ENCODE results near the gene GDPD3. TPM values are rescaled to one million over a fixed set of nuclear protein-coding genes. Genes with fewer than 3 reads are reported as not detected.

GDPD3 gene
- total and polyA plus RNA-seq, 2 of the 13 experiments (the other 11 are each of a cell fraction or from before 2014, with no cell fraction given), result 18.7 to 20.6 TPM

DNA sequence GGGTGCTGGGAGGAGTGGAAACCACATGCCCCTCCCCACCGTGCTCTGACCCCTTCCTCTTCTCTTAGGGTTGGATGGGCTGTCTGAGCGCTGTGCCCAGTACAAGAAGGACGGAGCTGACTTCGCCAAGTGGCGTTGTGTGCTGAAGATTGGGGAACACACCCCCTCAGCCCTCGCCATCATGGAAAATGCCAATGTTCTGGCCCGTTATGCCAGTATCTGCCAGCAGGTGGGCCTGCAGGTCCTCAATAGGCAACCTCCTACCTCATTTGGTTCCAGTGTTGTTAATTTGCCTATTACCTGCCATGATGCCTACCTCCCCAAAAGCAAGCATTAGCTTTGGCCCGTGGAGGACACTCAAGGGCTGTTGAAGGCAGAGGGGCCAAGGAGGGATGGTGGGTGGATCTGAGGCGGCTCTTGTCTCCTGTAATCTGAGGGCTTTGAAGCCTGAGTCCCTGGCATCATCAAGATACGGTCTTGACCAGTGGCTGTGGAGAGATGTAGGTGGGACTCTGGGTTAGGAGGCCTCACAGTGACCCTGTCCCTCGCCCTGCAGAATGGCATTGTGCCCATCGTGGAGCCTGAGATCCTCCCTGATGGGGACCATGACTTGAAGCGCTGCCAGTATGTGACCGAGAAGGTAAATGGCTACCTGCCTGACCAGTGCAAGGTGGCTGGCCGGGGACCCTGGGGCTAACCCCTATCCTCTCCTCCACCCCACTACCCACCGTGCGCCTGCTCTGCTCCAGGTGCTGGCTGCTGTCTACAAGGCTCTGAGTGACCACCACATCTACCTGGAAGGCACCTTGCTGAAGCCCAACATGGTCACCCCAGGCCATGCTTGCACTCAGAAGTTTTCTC, 44.4 kb downstream of the GDPD3 start (continued):
- no peak for TF ChIP-seq MAZ (IDR thresholded peaks at IDR 0.05; ENCODE audit: borderline replicate concordance, low read depth, low read length)
- no peak for TF ChIP-seq MAZ (CRISPR knock-in tag; IDR thresholded peaks at IDR 0.05; ENCODE audit: low read depth)
- no peak for TF ChIP-seq SSRP1 (CRISPR knock-in tag; IDR thresholded peaks at IDR 0.05)
- TF ChIP-seq, protein P1, sequence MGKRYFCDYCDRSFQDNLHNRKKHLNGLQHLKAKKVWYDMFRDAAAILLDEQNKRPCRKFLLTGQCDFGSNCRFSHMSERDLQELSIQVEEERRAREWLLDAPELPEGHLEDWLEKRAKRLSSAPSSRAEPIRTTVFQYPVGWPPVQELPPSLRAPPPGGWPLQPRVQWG (CRISPR knock-in tag; IDR thresholded peaks at IDR 0.05; ENCODE audit: borderline replicate concordance, low read depth), result peak; percentile 91; the same call in 1 of the 2 replicates
- TF ChIP-seq ASH2L (IDR thresholded peaks at IDR 0.05; ENCODE audit: insufficient read length, low read depth, low read length), result no peak
- no peak for TF ChIP-seq FOXA3 (CRISPR knock-in tag; IDR thresholded peaks at IDR 0.05)
- TF ChIP-seq, protein P2, sequence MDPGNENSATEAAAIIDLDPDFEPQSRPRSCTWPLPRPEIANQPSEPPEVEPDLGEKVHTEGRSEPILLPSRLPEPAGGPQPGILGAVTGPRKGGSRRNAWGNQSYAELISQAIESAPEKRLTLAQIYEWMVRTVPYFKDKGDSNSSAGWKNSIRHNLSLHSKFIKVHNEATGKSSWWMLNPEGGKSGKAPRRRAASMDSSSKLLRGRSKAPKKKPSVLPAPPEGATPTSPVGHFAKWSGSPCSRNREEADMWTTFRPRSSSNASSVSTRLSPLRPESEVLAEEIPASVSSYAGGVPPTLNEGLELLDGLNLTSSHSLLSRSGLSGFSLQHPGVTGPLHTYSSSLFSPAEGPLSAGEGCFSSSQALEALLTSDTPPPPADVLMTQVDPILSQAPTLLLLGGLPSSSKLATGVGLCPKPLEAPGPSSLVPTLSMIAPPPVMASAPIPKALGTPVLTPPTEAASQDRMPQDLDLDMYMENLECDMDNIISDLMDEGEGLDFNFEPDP (CRISPR knock-in tag; conservative IDR thresholded peaks at IDR 0.05), result no peak
- TF ChIP-seq KLF16 (CRISPR knock-in tag; IDR thresholded peaks at IDR 0.05), result peak in 1 of 2 experiments; percentile 39; a peak in 1 of 4 replicates
- TF ChIP-seq TBX2 (CRISPR knock-in tag; IDR thresholded peaks at IDR 0.05; ENCODE audit: borderline replicate concordance), result 0 out of 2 replicates have a peak, but pooled peaks have one; percentile 8
- no peak for TF ChIP-seq ATM (IDR thresholded peaks at IDR 0.05; ENCODE audit: borderline replicate concordance)
- no peak for TF ChIP-seq ZFAT (CRISPR knock-in tag; conservative IDR thresholded peaks at IDR 0.05)
- TF ChIP-seq, protein P3, sequence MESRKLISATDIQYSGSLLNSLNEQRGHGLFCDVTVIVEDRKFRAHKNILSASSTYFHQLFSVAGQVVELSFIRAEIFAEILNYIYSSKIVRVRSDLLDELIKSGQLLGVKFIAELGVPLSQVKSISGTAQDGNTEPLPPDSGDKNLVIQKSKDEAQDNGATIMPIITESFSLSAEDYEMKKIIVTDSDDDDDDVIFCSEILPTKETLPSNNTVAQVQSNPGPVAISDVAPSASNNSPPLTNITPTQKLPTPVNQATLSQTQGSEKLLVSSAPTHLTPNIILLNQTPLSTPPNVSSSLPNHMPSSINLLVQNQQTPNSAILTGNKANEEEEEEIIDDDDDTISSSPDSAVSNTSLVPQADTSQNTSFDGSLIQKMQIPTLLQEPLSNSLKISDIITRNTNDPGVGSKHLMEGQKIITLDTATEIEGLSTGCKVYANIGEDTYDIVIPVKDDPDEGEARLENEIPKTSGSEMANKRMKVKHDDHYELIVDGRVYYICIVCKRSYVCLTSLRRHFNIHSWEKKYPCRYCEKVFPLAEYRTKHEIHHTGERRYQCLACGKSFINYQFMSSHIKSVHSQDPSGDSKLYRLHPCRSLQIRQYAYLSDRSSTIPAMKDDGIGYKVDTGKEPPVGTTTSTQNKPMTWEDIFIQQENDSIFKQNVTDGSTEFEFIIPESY (CRISPR knock-in tag; IDR thresholded peaks at IDR 0.05), result peak; percentile 87
- TF ChIP-seq ZSCAN21 (CRISPR knock-in tag; IDR thresholded peaks at IDR 0.05; ENCODE audit: borderline replicate concordance), result 0 out of 2 replicates have a peak, but pooled peaks have one; percentile 29
- TF ChIP-seq, protein P4, sequence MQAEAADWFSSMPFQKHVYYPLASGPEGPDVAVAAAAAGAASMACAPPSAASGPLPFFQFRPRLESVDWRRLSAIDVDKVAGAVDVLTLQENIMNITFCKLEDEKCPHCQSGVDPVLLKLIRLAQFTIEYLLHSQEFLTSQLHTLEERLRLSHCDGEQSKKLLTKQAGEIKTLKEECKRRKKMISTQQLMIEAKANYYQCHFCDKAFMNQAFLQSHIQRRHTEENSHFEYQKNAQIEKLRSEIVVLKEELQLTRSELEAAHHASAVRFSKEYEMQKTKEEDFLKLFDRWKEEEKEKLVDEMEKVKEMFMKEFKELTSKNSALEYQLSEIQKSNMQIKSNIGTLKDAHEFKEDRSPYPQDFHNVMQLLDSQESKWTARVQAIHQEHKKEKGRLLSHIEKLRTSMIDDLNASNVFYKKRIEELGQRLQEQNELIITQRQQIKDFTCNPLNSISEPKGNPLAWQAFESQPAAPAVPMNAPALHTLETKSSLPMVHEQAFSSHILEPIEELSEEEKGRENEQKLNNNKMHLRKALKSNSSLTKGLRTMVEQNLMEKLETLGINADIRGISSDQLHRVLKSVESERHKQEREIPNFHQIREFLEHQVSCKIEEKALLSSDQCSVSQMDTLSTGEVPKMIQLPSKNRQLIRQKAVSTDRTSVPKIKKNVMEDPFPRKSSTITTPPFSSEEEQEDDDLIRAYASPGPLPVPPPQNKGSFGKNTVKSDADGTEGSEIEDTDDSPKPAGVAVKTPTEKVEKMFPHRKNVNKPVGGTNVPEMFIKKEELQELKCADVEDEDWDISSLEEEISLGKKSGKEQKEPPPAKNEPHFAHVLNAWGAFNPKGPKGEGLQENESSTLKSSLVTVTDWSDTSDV (CRISPR knock-in tag; IDR thresholded peaks at IDR 0.05), result no peak
- TF ChIP-seq, protein P5, sequence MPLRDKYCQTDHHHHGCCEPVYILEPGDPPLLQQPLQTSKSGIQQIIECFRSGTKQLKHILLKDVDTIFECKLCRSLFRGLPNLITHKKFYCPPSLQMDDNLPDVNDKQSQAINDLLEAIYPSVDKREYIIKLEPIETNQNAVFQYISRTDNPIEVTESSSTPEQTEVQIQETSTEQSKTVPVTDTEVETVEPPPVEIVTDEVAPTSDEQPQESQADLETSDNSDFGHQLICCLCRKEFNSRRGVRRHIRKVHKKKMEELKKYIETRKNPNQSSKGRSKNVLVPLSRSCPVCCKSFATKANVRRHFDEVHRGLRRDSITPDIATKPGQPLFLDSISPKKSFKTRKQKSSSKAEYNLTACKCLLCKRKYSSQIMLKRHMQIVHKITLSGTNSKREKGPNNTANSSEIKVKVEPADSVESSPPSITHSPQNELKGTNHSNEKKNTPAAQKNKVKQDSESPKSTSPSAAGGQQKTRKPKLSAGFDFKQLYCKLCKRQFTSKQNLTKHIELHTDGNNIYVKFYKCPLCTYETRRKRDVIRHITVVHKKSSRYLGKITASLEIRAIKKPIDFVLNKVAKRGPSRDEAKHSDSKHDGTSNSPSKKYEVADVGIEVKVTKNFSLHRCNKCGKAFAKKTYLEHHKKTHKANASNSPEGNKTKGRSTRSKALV (CRISPR knock-in tag; IDR thresholded peaks at IDR 0.05), result no peak
- TF ChIP-seq MAF1 (CRISPR knock-in tag; IDR thresholded peaks at IDR 0.05; ENCODE audit: borderline replicate concordance), result no peak
- no peak for TF ChIP-seq ESRRA (CRISPR knock-in tag; IDR thresholded peaks at IDR 0.05; ENCODE audit: low read depth)
- no peak for TF ChIP-seq FOXM1 (CRISPR knock-in tag; IDR thresholded peaks at IDR 0.05)

Data from HepG2 (cell line).